GM18868 (cell line): ENCODE measurements around the gene PUSL1.
"Not testable (repeated sequence)": the region's sequence is repeated elsewhere in the genome, so short reads cannot be mapped to it uniquely, and the experiment has no call there.

Source experiments
- ATAC-seq: cut with Tn5 transposase; IDR thresholded peaks from one replicate; pipeline ENCODE4 v1.9.1; 2021; ENCODE audit warnings: mild to moderate bottlenecking, moderate library complexity; ENCODE audit not compliant: unreplicated experiment

The PUSL1 gene

GRCh38 chr1:1307261-1307922 is 1.0 kb upstream of the PUSL1 start:
- ATAC-seq, result no peak

GRCh38 chr1:1308756-1309250 is 406 bp downstream of the PUSL1 start:
- ATAC-seq, result no peak

- no peak for ATAC-seq
Observed at GRCh38 chr1:1309251-1310108, 1.1 kb downstream of the PUSL1 start.

GRCh38 chr1:1310109-1310385 is 1.6 kb downstream of the PUSL1 start:
- no peak for ATAC-seq

- no peak for ATAC-seq
Observed at GRCh38 chr1:1310476-1311053, 2.2 kb downstream of the PUSL1 start.

GRCh38 chr1:1311107-1312104 is 3.0 kb downstream of the PUSL1 start:
- no peak for ATAC-seq

- ATAC-seq, result no peak
Observed at GRCh38 chr1:1312450-1313314, 4.3 kb downstream of the PUSL1 start.

GRCh38 chr1:1313500-1314236 is 5.3 kb downstream of the PUSL1 start:
- ATAC-seq, result no peak

GRCh38 chr1:1314237-1314586 is 5.8 kb downstream of the PUSL1 start:
- no peak for ATAC-seq

- no peak for ATAC-seq
Observed at GRCh38 chr1:1314678-1315335, 6.4 kb downstream of the PUSL1 start.

- ATAC-seq, result no peak
Observed at GRCh38 chr1:1315435-1315954, 7.1 kb downstream of the PUSL1 start.

- not testable (repeated sequence) for ATAC-seq
Observed at GRCh38 chr1:1316199-1316598, 7.8 kb downstream of the PUSL1 start.

GRCh38 chr1:1317420-1317819 is 9.0 kb downstream of the PUSL1 start:
- ATAC-seq, result no peak

GRCh38 chr1:1318131-1318652 is 9.8 kb downstream of the PUSL1 start:
- ATAC-seq, result no peak

GRCh38 chr1:1318777-1319645 is 10.6 kb downstream of the PUSL1 start:
- no peak for ATAC-seq

GRCh38 chr1:1319646-1319941 is 11.2 kb downstream of the PUSL1 start:
- ATAC-seq, result no peak

GRCh38 chr1:1320666-1321448 is 12.5 kb downstream of the PUSL1 start:
- ATAC-seq, result no peak
